Testis (tissue), 2 donors: ENCODE measurements around the gene TBC1D5.

ENCODE experiments used
- POLR2A ChIP-seq: fragments of 450-650 bp; IDR thresholded peaks from one replicate; pipeline ENCODE4 v1.6.1; 2017; ENCODE audit warnings: antibody characterized with exemption, mild to moderate bottlenecking, moderate library complexity
- TF ChIP-seq, protein P1 (sequence below), 3 experiments: fragments of 450-650 bp in 2 of 3; fragments of 200-600 bp in 1 of 3; sonication (generic) in 1 of 3; IDR thresholded peaks; one replicate each; pipeline ENCODE4 v1.5.1; 2016 to 2019; ENCODE audit warnings: antibody characterized with exemption in 3 of 3, mild to moderate bottlenecking in 2 of 3, moderate library complexity in 1 of 3

DNA sequence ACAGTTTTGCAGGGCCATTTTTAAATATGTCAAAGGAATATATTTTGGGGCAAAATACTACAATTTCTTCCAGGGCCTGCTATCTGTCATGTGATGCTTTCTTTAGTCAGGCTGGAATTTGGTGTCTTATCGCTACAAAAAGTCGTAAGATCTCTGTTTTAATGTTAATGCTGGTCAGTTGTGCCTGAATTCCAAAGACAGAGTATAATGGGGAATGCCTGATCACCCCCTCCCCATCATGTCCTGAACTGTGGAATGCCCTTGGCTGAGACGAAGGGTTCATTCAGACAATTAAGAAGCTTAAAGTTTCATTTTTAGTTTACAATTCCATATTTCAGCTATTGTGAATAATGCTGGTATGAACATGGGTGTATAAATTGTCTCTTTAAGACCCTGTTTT, 203.0 kb downstream of the TBC1D5 start:
- no peak for TF ChIP-seq POLR2A
- TF ChIP-seq, protein P1, sequence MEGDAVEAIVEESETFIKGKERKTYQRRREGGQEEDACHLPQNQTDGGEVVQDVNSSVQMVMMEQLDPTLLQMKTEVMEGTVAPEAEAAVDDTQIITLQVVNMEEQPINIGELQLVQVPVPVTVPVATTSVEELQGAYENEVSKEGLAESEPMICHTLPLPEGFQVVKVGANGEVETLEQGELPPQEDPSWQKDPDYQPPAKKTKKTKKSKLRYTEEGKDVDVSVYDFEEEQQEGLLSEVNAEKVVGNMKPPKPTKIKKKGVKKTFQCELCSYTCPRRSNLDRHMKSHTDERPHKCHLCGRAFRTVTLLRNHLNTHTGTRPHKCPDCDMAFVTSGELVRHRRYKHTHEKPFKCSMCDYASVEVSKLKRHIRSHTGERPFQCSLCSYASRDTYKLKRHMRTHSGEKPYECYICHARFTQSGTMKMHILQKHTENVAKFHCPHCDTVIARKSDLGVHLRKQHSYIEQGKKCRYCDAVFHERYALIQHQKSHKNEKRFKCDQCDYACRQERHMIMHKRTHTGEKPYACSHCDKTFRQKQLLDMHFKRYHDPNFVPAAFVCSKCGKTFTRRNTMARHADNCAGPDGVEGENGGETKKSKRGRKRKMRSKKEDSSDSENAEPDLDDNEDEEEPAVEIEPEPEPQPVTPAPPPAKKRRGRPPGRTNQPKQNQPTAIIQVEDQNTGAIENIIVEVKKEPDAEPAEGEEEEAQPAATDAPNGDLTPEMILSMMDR (IDR thresholded peaks at IDR 0.05) = no peak
